ENCODE results near the gene GSTA4.
A peak's percentile ranks its signal among the peaks of the same experiment; 100 is the strongest.
"Not testable (repeated sequence)": the region's sequence is repeated elsewhere in the genome, so short reads cannot be mapped to it uniquely, and the experiment has no call there.

Gene GSTA4

DNA sequence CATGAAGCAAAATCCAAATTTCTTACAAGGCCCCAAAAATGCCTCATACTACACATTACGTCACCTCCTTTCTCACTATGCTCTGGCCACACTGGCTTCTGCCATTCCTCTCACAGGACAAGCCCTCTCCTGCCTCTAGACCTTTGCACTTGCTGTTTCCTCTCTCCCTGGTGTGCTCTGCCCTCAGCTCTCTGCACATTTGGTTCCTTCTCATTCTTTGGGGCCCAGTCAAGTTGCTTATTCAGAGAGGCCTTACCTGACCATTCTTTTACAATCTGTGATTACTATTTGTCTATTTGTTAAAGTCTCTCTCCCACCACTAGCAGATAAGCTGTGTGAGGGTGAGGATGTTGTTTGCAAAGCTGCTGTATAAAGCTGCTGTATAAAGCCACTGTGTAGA, 15.4 kb upstream of the GSTA4 start:
- no peak for DNase-seq

DNA sequence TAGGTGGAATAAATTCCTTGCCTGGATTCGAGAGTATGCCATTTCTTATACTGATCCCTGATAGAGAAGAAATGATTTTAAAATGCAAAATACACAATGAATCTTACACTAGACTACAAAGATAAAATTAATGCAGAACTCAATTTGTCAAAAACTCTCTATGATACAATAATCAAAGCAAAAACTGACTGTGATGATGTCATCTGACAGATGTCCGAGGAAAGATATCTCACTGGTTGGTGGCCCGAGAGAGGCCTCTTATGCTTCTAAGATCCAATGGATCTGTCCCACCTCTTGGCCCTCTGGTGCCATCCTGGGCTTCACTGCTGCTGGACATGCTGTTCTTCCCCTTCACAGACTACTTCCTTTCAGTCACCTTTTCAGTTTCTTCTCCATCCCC, 14.4 kb upstream of the GSTA4 start:
- no peak for DNase-seq

DNA sequence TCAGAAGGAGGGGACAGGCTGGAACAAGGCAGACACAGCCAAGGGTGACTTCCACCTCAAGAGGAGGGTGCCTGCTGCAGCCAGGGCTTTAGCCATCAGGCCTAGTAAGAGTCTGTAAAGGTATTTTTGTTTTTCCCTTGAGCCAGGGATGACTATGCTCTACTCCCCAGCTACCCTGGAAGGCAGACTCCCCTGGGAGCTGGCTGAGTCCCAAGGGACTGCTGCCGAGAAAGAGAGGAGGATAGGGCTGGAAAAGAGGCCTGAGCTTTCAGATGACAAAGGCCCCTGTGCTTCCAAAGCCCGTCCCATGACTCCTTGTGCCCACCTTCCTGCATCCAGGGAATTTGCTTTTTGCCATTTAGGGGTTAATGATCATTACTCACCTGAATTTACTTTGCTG, 14.0 kb upstream of the GSTA4 start:
- no peak for DNase-seq

DNA sequence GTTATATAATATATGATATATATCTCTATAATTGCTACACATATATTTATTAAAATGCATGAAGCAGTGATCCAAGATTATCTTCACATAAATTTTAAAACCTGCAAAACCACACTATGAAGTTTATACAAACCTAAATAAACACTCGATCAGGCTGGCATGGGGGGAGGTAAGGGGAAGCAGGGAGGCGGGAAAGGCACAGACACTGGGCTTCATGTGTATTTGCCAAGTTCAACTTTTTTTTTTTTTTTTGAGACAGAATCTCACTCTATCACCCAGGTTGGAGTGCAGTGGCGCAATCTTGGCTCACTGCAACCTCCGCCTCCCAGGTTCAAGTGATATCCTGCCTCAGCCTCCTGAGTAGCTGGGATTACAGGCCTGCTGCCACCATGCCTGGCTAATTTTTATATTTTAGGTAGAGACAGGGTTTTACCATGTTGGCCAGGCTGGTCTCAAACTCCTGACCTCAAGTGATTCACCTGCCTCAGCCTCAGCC, 13.2 kb upstream of the GSTA4 start:
- not testable (repeated sequence) for DNase-seq

DNA sequence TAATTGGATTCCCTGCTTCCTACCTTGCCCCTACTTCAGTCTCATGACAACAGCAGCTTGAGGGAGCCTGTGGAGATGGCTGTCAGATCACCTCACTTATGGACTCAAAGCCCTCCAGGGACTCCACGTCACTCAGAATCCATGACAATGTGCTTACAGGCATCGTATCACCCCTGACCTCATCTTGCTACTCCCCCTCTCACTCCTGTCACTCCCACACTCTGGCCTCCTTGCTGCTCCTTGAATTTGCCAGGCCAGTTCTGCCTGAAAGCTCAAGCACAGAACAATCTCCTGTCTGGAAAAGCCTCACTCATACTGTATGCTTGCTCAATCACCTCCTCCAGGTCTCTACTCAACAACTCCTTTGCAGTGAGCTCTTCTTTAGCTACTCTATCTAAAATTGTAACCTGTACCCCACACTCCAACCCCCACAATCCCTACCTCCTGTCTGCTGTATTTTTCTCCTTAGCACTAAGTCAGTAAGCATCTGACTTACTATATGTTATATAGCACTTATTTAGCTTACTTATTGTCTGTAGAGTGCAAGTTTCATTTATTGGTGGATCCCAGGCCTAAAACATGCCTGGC, 10.7 kb upstream of the GSTA4 start:
- no peak for DNase-seq

DNA sequence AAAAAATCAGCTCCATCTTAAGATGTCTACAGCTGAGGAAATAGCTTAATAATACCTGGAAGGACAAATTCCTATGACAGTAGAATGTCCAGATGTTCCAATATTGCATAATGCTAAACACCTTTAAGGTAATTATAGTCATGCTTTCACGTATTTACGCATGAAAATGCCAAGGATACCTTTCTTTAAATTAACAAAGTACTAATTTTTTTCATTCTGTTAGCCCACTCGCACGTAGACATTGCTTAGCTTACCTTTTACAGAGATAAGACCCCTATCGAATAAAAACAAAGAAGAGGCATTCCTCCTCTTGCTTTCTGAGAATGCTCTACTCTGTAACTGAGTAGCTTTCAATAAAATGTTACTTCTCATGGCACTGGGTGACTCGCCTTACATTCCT, 4.4 kb upstream of the GSTA4 start:
- DNase-seq = no peak

DNA sequence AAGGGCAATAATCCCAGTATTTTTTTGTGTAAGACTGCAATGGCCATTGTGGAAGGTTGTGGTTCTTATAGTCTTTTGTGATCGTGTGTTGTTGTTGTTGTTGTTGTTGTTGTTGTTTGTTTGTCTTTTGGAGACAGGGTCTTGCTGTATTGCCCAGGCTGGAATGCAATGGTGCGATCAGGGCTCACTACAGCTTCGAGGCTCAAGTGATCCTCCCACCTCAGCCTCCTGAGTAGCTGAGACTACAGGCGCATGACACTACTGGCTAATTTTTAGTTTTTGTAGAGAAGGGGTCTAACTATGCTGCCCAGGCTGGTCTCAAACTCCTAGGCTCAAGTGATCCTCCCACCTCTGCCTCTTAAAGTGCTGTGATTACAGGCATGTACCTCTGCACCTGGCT, 3.5 kb upstream of the GSTA4 start:
- DNase-seq = no peak

DNA sequence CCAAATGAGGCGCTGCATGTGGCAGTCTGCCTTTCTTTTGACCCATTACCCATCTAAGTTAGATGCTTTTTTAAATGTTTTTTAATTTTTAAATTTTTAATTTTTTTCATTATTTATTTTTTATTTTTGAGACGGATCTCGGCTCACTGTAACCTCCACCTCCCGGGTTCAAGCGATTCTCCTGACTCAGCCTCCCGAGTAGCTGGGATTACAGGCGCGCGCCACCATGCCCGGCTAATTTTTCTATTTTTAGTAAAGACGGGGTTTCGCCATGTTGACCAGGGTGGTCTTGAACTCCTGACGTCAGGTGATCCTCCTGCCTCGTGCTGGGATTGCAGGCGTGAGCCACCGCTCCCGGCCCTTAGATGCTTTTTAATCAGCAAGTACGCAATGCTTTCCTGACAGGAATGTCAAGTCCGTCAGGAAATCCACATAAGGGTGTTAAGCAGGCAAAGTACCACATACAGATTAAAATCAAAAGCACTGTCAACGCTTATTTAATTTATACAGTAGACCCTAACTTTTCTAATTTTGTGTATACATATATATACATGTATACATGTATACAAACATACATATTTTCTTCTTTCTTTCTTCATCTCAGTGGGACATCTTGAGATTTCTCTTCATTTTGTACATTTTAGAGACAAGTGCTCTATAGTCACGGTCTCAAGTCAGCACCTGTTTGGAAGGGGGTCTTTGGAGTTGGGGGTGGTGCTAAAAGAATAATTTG, 995 bp upstream of the GSTA4 start:
- peak; percentile 81 for DNase-seq

DNA sequence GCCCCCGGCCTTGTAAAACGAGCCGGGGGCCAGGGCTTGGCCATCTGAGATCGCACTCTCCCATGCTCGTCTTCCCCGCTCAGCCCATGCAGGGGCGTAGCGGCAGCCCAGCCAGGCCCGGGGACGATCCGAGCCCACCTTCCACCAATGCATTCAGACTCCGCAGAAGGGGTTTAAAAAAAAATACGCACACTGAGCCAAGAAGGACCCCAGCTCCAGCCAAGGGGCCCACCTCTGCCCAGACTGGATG, 320 bp downstream of the GSTA4 start:
- peak; percentile 72 for DNase-seq

DNA sequence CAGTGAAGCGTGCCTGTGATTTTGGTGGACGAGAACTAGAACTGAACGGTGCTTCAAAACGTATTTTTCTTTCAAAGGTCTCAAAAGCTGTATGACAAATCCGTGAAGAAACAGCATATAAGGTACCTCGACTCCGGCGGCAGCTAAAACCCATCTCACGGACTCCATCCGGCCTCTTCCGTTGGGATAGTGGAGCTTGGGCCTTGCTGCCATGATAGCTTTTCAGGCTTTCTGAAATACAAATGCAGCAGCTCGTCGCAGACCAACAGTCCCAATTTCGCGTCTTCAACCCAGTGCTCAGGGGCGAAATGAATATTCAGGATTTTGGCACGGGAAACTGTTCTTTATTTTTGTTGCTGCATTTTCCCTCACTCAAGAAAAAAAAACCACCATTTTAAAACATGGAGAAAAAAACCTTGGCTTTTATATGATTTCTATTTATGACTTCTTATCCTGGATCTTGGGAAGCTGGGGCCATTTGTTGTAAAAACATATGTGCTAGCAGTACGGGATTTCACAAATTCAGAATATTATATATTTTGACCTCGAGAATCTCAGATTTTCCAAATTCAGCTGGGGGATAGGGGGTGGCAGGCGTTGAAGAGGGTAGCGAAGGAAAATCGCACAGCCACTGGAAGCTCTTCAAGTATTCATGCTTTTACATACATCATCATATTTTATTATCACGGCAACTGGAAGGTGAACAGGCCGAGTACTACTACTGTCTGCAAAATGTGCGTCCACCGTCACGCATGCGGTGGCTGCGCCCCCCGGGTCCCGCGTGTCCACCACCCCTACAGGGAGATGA, 849 bp downstream of the GSTA4 start:
- no peak for DNase-seq

DNA sequence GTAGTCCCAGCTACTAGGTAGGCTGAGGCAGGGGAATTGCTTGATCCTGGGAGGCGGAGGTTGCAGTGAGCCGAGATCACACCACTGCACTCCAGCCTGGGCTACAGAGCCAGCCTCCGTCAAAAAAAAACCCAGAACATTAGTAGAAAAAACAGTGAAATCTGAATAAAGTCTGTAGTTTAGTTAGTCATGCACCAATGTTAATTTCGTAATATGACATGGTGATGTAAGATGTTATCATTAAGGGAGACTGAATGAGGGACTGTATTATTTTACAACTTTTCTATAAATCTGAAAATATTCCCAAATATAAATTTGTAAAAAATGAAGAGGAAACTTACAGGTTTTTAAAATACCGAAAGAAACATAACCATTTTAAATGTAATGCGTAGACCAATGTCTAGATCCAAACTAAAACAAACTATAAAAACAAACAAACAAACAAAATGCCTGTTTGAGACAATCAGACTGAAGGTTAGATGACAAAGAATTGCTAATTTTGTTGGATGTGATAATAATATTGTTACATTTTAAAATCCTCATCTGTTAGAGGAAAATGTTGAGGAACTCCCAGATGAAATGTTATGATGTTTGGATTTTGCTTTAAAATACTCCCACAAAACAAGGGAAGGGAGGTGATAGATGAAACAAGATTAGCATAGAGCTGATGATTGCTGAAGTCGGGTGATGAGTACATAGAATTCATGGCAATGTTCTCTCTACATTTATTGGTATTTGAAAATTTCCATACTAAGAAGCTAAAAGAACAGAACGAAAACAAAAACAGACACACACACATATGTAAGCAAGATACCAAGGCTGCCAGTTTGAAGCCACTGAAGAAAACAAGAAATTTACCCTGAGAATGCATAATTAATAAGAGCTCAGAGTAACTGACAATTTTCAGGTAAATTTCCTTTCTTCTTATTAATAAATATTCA, 1.8 kb downstream of the GSTA4 start:
- no peak for DNase-seq

DNA sequence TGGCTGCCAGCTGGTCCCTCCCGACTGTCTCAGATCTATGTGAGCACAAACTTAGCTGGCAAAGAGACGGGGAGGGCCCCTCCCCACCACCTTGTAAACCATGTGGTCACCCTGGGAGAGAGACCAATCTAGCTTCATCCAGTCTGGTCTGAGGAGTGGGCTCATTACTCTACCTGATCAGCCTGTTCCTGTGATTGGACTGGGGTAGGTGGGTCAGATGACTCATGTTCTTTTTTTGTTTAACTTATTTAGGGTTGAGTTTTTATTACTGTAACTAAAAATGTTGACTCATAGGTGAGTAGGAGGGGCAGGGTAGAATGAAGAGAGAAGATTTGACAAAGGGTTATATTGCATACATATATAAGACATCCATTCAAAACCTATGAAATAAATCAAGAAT, 4.7 kb downstream of the GSTA4 start:
- no peak for DNase-seq

DNA sequence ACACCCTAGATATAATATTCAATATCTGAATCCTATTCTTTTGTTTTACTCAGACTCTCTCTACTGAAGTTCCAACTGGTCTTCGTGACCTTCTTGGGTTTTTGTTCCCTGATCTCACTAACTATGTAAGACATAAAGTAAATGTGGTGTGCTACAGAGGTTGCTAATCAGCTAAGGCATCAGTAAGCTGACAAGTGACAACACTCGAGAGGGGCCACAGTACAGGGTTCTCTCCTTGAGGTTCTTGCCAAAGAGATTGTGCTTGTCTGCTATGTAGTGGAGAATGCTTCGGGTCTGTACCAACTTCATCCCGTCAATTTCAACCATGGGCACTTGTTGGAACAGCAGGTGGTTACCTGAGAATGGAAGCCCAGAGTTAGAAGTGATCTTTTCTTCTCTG, 9.9 kb downstream of the GSTA4 start:
- DNase-seq = no peak

DNA sequence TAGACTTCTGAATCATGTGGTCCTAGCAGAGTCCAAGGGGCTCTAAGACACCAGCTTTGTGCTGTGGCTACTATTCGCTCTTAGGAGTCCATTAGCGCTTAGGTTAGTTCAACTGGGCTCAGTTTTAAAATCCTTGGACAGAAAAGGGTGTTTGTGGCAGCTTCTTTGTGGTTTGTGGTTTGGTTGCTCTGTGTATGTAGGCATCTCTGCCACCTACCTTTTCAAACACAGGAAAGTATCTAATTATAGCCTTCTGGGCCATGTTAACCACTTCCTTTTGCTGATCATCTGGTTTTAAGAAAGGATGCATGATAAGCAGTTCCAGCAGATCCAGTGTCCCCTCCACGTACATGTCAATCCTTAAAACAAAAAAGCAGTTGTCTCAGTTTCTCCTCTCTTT, 10.8 kb downstream of the GSTA4 start:
- no peak for DNase-seq

DNA sequence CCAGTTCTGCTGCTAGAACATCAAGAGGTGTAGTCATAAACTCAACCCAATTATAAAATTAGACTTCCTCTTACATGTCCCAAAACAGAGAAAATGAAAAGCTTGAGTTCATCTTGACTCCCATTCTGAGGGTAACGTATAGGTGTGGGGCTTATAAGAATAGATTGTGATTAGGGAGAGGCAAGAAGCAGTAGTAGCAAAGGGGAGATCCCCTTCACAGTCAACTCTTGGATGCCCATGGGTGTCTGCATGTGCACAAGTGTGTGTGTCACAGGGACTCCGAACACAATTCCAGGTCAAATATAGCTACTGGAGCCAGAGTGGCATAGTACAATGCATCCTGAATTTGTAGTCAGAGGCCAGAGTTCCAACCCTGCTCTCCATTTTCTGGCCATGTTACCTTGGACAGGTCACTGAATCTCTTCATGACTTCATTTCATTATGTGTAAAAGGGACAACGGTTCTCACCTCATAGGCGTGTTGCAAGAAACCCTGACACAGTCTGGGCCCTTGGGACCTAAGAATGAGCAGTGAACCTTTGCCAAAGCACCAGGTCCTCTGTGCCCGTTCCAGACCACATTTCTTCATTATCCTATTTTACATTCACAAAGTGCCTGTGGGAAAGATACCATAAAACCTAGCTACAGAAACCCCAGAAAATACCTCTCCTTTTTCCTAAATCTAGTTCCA, 11.8 kb downstream of the GSTA4 start:
- DNase-seq = no peak

DNA sequence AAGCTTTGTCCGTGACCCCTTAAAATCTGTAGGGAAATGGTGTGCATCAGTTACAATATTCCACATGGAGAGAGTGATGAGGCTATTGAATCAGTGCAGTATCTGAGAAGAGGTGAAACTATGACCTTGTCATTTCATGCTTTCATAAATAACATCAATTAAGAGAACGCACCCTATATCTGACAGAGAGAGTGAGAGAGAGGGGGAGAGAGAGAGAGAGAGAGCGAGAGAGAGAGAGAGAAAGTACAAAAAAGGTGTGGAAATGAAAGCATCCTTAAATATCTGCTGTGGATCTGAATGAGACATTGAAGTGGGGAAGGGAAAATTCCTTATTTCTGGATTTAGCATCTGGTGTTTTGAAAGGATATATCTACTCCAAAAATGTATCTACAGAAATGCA, 12.4 kb downstream of the GSTA4 start:
- no peak for DNase-seq

DNA sequence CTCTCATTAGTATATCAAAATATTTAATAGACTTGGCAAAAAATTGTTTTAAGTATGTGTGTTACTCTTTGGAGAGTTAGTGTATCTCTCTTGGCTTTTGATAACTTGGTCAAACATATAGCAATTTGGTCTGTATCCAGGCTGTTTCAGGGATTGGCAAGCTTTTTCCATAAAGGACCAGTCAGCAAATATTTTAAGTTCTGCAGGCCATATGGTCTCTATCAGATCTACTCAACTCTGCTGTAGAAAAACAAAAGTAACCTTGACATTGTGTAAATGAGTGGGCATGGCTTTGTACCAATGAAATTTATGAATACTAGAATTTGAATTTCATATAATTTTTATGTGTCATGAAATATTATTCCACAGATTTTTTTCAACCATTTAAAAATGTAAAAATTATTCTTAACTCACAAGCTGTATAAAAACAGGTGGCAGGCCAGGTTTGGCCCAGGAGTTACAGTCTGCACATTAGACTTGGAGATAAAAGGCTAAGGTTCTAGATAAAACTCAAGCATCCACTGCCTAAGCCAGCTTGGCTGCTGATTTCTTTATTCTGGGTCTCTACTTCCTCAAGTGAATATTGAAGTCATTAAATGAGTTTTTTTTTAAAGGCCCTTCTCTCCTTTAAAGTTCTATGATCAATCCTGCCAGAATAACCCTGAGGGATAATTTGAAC, 13.7 kb downstream of the GSTA4 start:
- no peak for DNase-seq

DNA sequence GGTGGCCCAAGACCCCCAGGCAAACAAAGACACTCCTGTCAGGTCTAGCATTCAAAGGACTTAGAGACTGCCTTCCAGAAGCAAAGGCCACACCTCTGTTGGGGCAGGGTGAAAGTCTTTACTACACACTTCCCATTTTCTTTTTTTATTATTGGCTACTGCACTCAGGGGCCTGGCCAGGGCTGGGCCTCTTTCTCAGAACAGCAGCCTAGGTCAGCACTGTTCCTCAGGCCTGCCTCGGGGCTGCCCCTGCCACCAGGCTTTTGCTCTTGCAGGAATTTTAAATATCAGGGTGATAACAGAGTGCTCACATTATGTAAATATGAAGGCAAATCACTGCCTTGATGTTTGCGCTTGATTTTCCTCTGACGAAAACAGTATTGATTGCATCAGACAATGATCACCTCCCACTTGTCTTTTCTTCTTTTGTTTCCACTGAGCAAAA, 18.5 kb downstream of the GSTA4 start:
- no peak for DNase-seq

DNA sequence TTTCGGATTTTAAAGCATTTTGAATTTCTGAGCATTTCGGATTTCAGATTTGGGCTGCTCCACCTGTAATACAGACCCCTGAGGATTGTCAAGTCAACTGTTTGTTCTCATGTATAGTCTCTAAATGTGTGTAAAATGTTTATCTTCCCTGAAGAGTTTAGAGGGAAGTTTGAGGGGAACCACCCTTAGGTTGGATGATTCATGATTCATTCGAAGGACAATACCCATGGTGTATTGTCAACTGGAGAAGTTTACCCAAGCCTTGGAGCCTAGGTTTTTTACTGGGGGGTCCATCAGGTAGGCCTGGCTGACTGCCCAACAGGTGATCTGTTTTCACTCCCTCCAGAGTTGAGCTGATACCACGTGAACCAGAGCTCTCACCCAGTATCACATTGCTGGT, 18.9 kb downstream of the GSTA4 start:
- DNase-seq = no peak

DNA sequence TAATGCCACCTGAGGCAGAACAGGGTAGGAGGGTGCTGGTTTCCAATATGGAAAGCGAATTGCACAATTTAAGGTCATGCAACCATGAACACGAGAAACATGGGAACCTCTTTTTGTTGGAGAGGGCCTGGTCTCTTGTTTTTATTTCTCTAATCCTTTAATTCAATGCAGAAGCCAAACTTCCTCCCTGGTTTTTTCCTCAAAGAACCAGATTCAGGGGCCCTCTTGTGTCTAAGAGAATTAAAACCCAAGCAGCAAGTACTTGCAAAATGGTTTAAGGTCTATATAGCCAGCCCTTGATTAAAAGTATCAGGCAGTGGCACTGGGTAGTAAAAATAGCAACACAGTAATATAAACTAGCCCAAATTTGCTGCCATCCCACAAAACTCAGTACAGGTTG, 19.5 kb downstream of the GSTA4 start:
- no peak for DNase-seq

DNA sequence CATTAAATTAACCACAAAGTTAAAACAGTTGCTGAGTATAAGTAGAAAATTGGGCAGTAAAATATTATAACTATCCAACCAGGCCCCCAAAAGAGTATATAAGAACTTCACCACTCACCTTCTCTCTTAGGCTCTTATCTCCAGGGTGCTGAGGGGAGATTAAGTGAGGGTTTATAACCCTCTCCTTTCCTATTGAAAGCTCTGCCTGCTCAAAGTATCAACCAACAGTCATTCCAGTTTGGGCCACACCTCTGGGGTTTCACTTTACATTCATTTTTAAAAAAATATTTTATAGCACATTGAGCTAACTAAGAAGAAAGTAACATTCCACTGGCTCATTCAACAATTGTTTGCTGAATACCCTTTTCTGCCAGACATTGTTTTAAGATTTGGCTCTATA, 22.1 kb downstream of the GSTA4 start:
- no peak for DNase-seq

DNA sequence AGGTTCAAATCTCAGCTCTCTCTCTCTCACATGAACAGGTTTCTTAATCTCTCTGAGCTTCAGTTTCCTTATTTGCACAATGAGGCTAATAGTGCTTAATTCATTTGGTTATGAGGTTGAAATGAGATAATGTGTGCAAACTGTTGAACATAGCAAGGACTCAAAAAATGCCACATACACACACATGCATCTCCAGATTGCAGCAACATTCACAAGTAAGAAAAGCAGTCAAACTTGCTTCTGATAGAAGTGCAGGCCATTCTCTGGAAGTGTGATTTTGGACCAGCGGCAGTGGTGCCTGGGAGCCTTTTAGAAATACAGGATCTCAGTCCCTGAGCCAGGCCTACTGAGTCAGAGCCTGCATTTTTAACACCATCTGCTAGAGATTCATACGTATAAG, 25.7 kb downstream of the GSTA4 start:
- no peak for DNase-seq

Data from activated effector memory CD4-positive, alpha-beta T cell treated with anti-CD3 and anti-CD28 coated beads, Interleukin-2, amount 50 U/mL, for 16 hours (primary cell).